GM06990 (cell line): ENCODE results near the gene ACTRT2.

ENCODE experiments used
- DNase-seq: peaks from one replicate; pipeline ENCODE4 v3.0.0-alpha.2; 2011; ENCODE audit not compliant: insufficient read length; ENCODE audit errors: extremely low read depth
- H3K27me3 ChIP-seq: replicated peaks from 2 replicates; pipeline ENCODE4 v1.6.0; 2011; ENCODE audit warnings: low read length; ENCODE audit not compliant: control insufficient read depth, insufficient read depth
- H3K36me3 ChIP-seq: 2 replicates; pipeline ENCODE4 v1.5.1; 2011; ENCODE audit warnings: low read length; ENCODE audit not compliant: control insufficient read depth, insufficient read depth
- H3K4me3 ChIP-seq: replicated peaks from 2 replicates; pipeline ENCODE4 v1.5.1; 2011; ENCODE audit warnings: low read depth, mild to moderate bottlenecking, control low read depth, low read length
- TF ChIP-seq, protein P1 (sequence below): IDR thresholded peaks from 2 replicates; pipeline ENCODE4 v1.5.1; 2011; ENCODE audit warnings: low read length, control low read depth, mild to moderate bottlenecking, inconsistent platforms; ENCODE audit not compliant: insufficient read depth, poor library complexity, severe bottlenecking

Gene ACTRT2

DNA sequence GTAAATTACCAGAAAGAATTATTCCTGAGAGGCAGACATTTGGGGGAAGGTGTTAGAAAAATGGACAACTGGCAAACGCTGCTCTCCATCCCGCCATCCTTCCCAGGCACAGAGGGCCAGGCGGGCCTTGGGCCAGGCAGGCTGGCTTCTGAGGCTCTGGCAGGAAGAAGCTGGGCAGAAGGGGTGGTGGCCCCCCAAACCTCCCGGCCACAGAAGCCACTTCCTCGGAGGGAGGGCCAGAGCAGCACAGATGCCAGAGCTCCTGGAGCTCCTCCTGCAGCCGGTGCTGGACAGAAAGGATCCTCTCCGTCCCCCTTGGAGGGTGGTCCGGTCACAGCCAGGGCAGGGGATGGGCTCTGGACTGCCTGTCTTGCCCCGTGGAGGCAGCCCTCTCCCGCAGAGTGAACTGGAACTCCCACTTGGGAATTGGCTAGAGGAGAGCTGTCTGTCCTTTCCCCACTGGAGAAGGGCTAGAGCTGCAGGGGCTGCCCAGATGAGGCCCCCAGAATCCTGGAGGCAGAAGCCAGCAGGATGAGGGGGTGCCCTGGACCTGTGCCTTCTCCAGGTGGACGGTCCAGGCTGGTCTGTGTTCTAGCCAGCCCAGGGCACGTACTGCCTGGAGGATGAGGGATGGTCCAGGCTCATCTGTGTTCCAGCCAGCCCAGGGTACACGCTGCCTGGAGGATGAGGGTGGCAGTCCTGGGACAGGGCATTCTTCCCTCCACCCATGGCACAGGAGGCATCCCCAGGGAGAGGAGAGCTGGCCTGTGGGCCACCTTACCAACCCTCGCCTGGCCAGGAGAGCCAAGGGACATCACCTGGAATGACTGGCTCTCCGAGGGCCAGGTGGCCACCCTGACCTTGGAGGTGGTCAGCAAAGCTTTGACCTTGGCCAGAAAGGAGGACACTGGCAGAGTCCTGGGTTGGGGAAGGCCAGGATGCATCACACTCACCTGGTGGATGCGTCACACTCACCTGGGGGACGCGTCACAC, 47.4 kb upstream of the ACTRT2 start:
- TF ChIP-seq, protein P1, sequence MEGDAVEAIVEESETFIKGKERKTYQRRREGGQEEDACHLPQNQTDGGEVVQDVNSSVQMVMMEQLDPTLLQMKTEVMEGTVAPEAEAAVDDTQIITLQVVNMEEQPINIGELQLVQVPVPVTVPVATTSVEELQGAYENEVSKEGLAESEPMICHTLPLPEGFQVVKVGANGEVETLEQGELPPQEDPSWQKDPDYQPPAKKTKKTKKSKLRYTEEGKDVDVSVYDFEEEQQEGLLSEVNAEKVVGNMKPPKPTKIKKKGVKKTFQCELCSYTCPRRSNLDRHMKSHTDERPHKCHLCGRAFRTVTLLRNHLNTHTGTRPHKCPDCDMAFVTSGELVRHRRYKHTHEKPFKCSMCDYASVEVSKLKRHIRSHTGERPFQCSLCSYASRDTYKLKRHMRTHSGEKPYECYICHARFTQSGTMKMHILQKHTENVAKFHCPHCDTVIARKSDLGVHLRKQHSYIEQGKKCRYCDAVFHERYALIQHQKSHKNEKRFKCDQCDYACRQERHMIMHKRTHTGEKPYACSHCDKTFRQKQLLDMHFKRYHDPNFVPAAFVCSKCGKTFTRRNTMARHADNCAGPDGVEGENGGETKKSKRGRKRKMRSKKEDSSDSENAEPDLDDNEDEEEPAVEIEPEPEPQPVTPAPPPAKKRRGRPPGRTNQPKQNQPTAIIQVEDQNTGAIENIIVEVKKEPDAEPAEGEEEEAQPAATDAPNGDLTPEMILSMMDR: no peak
- no peak overlapping the region for H3K4me3 ChIP-seq
- no peak for DNase-seq
- H3K27me3 ChIP-seq: no peaks in the 10 kb centered on the region
- no peaks in the 10 kb centered on the region for H3K36me3 ChIP-seq

DNA sequence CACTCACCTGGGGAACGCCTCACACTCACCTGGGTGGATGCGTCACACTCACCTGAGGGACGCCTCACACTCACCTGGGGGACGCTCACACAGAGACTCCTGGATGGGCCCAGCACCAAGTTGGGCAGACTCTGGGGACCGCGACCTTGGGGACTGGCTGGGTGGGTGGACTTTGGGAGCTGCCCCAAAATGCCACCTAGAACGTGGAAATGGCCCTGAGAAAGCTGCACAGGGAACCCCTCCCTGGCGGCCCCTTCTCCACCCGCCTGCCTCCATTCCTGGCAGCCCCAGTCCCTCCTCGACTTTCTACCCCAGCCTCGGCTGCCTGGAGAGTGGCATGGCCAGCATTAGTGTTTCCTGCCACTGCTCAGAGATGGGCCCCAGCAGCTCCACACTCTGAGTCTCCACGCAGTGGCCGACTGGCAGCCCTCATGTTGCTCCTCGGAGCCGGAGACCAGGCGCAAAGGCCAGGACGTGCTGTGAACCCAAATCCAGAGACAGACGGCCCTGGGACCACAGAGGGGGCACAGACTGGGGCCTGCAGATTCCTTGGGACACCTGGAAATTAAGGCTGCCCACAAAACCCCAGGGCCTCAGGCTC, 46.5 kb upstream of the ACTRT2 start:
- Histone ChIP-seq H3K36me3 (no peaks in the 10 kb centered on the region), H3K4me3 (no peak overlapping the region), H3K27me3 (no peaks in the 10 kb centered on the region)
- DNase-seq: no peak
- TF ChIP-seq, protein P1: no peak

DNA sequence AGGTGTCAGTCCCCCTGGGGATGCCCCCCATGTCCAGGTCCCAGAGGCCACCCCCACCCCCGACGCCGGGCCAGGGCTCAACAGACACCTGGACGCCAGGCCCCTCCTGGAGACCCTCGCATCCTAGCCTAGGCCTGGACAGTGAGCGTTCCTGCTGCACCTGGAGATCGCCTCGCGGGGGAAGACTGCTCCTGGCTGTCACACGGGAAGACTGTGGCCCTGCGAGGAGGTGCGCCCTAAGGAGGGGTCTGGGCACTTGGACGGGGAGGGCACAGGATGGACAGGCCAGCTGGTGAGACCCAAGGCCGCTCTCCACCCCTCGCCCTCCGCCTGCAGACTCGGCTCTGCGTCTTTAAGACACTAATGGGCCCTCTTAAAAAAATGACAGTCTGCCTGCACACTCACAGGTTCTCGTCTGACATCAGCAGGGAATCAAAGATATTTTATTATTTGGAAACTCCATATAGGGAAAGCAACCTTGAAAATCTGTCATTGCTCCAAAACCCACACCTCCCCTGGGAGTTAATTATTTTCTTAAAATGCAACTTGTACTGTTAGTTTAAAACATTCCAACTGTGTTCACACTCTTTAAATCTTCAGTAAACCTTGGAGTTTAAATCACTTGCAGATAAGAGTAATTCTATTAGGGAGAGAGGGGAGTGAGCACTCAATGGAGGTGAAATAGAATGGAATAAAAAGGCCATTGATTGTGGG, 45.6 kb upstream of the ACTRT2 start:
- Histone ChIP-seq H3K4me3 (no peak overlapping the region), H3K27me3 (no peaks in the 10 kb centered on the region), H3K36me3 (no peaks in the 10 kb centered on the region)
- no peak for DNase-seq
- TF ChIP-seq, protein P1: no peak

DNA sequence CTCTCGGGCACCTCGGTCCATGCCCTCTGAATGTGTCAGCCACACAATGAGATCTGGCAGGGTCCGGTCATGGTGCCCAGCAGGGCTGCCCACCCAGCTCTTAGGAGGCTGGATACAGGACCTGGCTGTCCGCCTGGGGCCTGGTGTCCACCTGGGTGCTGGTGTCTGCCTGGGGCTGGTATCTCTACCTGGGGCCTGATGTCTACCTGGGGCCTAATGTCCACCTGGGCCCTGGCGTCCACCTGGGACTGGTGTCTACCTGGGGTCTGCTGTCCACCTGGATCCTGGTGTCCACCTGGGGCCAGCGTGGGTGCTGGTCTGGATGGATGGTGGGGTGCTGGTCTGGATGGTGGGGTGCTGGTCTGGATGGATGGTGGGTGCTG, 45.1 kb upstream of the ACTRT2 start:
- TF ChIP-seq, protein P1: no peak
- DNase-seq: no peak
- Histone ChIP-seq H3K4me3 (no peak overlapping the region), H3K27me3 (no peaks in the 10 kb centered on the region), H3K36me3 (no peaks in the 10 kb centered on the region)

DNA sequence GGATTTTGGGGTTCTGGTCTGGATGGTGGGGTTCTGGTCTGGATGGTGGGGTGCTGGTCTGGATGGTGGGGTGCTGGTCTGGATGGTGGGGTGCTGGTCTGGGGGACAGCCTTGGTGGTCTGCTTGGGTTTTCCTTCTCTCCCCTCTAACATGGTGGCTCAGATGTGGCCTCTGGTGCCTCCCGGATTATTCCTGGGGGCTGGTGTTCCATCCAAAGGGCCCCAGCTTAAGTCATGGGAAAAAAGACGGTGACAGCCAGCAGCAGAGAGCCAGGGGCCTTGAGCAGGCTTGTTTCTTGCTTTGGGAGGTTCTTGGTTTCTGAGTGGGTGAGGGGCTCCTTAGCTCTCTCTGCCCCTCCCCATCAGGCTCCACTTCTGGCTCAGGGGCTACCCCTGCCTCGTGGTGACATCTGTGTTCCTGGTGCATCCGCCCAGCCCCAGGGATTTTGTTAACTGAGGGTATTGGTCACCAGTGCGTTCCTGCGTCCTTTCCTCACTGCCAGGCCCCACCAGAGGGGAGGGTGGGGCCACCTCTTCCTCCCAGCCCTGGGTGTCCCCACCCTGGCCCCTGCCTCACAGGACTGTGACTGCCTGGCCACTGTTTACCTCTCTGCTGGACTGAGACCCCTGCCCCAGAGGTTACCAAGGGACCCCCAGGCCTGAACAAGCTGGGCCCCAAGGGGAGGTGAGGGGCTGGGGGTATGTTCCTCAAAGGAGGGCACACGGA, 43.2 kb upstream of the ACTRT2 start:
- no peak for DNase-seq
- no peaks in the 10 kb centered on the region for H3K27me3 ChIP-seq
- no peak overlapping the region for H3K4me3 ChIP-seq
- H3K36me3 ChIP-seq: no peaks in the 10 kb centered on the region
- TF ChIP-seq, protein P1: no peak
